ENCODE data around the gene SPTSSA.
"Not testable (repeated sequence)": the region's sequence is repeated elsewhere in the genome, so short reads cannot be mapped to it uniquely, and the experiment has no call there.

GRCh38 chr14:34428102-34428466 lies 34.0 kb downstream of the SPTSSA start:
- not testable (repeated sequence) for TF ChIP-seq POLR2AphosphoS5, CTCF (IDR thresholded peaks at IDR 0.05)

Data from suprapubic skin (tissue), 3 donors.